Stimulated activated CD4-positive, alpha-beta T cell treated with anti-CD3 and anti-CD28 coated beads, Interleukin-1b, Interleukin-23, amount 100 ng/mL, for 48 hours (primary cell): ENCODE measurements around the gene TM9SF4.
A peak's percentile ranks its signal among the peaks of the same experiment; 100 is the strongest.
"Not testable (repeated sequence)": the region's sequence is repeated elsewhere in the genome, so short reads cannot be mapped to it uniquely, and the experiment has no call there.

ENCODE experiments used
- DNase-seq: peaks from one replicate; pipeline ENCODE4 v3.0.0-alpha.2; 2020

The TM9SF4 gene

DNA sequence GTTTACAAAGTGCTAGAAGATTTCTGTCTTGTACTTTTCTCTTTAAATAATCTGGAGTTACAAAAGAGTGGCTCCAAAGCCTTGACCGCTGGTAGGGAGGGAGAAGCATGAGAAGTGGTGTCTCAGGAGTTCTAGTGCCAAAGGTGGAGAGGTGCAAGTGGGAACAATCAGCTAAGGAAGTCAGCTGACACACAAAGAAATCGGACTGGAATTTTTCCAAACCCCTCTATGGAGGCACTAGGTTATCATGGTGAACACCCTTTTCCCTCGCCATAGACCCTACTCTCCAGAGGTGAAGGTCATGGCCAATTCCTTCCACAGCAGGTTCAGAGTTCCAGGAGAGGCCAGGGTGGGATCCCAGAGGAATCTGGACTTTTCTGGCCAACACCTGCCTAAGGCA, 83.2 kb downstream of the TM9SF4 start:
- DNase-seq: no peak

DNA sequence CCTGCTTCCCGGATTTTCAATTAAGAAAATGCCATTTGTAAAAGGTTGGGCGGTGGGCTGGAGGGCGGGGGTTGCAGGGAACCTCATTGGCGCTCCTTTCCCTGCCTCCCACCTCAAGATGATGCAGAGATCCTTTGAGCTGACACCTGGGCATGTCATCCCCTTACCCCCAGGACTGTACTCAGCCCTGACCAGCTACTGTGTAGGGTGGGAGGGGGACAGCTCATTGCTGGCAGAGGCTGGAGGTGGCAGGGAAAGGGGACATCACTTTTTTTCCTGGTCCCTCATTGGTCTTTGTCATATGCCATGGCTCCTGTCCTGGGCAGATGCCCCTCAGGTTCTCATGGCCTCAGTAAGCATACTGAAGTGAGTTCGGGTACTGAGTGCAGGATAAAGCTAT, 83.8 kb downstream of the TM9SF4 start:
- not testable (repeated sequence) for DNase-seq

DNA sequence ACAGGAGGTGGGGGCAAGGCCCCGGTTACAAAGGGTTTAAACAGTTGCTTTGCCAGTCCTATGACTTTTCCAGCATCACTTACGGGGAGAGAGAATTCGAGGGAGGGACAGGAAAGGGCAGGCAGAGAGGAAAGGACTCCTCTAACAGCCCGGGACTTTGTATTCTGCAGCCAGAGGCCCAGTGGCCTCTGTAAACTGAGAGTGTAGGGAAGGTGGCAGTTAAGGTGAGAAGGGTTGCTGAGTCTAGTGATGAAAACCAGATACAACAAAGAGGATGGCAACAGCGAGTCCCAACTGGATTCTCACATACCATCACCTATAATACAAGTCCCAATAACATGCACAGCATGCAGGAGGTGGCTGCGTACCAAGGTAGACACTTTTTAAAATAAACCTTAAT, 84.5 kb downstream of the TM9SF4 start:
- no peak for DNase-seq

DNA sequence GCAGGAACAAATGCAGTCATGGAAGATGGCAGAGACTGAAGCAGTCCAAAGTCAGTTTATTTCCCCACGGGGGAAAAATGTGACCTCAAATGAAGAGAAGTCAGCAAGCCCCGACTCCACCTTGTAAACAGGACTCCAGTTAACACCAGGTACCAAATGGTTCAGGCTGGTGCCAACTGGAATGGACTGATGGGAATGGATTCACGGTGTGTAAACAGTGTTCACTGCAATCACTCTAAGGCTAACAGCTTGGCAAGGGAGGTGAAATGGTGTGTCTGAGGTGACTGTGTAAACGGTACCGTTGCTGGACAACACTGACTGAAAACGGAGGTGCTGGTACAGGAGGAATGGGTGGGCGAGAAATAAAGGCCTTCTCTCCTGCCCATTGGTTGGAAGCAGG, 86.1 kb downstream of the TM9SF4 start:
- no peak for DNase-seq

DNA sequence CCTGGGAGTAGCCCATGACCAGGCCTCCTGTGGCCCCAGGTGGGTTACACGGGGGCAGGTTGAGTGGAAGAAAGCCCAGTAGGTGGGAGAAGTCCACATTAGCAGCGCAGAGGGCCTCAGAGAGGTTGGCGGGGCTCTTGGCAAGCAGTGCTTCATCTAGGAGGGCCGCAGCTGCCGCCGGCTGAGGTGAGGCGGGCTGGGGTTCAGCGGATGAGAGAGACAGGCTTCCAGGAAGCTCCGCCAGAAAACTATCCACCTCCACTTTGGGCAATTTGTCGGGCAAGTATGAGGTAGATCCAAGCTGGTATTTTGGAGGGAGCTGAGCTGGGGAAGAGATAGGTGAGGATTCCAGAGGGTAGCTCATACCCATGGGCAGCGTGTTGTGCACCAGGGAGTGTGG, 87.1 kb downstream of the TM9SF4 start:
- not testable (repeated sequence) for DNase-seq

DNA sequence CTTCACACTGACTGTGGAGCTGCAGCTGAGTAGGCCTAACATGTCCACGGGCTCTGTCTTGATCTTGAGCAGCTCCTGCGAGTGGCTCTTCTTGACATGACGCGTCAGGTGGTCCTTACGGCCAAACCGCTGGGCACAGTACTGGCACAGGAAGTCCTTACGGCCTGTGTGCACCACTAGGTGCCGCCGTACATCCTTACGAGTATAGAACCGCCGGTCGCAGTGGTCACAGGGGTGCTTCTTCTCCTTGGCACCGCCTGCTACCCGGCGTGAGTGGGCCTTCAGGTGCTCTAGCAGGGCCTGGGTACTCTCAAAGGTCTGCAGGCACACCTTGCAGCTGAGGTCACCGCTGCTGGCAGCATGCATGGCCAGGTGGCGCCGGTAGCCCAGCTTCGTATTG, 87.6 kb downstream of the TM9SF4 start:
- DNase-seq: not testable (repeated sequence)

DNA sequence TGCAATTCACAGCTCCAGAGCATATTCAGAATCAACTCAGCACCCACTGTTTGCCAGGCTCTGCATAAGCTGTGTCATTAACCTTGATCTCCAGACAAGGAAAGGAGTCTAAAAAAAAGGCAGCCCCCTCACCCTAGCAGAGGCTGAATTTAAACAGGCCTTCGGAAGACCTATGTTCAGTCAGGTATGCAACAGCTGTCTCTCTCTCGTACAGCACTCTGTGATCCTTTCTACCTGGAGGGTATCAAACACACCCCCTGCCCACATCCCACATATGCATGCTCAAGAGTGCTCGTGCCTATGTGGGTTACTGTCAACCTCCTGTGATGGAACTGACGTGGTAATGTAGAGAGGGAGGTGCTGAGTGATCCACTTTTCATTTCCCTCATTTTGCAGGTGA, 89.5 kb downstream of the TM9SF4 start:
- no peak for DNase-seq

DNA sequence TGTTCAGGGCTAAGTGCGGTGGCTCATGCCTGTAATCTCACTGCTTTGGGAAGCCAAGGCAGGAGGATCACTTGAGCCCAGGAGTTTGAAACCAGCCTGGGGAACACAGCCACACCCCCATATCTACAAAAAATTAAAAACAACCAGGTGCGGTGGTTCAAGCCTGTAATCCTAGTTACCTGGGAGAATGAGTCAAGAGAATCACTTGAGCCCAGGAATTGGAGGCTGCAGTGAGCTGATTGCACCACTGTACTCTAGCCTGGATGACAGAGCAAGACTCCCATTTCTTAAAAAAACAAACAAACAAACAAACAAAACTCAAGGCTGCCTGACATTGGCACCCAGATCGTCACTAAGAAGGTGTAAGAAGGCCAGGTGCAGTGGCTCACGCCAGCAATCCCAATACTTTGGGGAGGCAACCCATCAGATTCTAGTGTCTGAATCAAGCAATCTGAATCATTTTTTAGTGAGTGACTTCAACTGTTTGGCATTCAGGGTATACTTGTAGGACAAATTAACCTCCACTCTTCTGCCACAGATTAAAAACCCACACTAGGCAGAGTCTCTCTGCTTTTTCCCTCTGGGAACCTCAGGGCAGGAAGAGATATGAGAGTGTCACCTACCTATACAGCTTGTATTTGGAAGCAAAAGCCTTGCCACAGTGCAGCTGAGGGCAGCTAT, 91.9 kb downstream of the TM9SF4 start:
- no peak for DNase-seq

DNA sequence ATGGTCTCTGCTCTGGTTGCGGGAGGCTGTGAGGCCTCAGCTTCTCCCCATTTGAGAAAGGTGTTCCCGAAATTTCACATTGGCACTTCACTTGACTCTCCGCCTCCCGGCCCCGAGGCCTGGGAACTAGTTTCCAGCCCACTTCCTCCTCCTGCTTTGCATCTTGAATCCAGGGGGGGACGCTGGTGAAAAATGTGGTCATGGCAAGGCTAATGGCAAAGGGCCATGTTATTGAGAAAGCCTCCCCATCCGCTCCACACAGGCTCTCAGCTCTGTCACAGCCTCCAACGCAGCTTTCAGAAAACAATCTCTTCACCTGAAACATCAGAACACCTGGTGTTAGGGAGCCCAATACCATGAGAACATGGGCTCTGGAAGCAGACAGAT, 92.5 kb downstream of the TM9SF4 start:
- no peak for DNase-seq

DNA sequence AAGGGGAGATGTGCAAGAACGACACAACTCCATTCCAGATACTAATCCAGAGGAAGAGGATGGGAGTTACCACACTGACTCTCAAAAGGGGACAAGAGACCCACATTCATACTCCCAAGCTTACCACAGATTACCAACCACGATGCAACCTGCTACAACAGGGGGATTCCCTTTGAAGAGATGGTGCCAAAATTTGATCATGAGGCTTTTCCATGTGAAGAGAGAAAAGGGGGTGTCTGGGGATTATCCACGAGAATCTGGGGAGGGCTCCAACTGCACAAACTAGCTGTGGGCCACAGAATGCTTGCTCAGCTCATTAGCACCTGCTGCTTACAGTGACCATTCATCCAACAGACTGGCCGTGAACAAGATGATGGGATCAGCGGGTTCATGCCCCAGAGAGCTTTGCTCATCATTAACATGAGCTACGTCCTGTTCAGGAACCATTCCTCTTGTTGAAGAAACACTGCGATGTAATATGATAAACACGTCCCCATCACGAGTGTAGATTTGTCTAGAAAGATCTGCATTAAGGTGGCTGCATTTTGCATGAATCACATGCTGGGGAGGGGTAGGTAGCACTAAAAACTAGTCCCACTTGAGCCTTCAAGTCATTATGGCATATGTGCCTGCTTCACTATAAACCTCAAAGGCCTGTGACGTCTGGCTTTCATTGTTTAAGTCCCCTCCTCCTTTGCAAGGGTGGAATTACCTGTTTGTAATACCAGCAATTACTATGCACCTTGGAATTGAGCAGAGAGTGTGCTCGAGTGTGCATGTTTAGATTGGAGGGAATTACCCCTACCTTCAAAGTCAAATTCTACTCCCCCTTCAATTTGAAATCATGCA, 94.1 kb downstream of the TM9SF4 start:
- peak; percentile 63 for DNase-seq

DNA sequence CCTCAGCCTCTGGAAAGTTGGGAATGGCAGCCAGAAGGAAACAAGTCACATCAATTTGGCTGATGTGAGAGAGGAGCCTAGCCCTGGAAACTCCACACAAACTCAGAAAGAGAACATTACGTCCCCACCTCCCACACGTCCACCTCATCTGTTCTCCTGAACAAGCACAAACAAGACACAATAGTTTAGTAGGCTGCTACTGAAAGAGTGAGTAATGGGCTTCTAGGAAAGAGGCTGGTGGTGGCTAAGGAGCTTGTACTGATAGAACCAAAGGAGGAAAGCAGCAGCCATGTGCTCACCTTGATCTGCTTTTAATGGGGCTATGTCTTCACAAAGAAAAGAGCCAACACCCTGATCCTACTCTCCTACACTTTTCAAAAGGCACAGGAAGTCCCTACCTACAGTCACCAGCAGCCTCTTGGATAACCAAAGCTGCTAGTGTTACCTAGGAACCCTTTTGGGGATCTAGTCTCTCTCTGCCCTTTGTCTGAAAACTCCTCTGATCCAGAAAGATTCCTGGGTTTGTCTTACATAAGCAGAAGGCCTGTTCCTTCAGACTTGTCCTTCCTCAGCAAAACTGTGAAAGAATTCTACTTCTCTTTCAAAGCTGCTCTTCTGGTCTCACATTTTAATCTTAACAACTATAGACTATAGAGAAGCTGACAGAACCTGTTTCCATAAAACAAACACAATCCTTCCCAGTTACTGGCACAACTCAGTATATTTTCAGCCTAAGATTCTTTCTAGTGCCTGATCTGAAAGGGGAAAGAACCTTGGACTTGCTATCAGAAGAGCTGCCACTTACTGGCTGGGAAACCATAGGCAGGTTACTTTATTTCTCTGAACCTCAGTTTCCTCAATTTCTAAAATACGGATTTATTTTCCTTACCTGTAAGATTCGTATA, 94.9 kb downstream of the TM9SF4 start:
- peak; percentile 87 for DNase-seq

DNA sequence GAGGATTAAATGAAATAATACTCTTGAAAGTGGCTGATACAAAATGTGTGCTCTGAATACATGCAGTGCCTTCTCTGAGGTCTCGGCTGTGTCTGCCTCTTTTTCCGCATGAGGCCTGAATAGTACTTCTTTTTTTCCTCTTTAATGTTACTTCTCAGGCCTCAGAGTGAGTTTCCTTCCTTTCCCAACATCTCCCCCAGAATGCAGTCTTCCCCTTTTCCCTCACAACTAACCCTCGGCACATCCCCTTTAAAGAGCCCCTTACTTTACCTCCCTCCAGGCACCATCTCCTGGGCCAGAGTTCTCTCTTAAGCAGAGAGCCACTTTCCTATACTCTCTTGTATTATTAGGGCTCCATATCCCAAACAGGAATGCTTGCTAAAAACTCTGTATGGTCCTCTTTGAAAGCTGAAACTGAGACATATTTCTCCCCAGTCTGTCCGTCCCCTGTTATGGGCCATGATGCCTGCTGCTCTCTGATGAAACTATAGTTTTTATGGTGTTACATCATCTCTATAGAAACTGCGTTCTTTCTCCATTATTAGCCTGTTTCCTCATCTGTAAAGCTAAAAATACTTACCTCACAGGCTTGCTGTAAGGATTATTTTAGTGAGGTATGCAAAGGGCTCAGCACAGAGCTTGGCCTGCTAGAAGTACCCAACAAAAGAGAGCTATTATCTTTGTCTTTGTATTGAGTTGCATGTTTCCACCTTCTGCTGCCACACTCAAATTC, 95.8 kb downstream of the TM9SF4 start:
- no peak for DNase-seq

DNA sequence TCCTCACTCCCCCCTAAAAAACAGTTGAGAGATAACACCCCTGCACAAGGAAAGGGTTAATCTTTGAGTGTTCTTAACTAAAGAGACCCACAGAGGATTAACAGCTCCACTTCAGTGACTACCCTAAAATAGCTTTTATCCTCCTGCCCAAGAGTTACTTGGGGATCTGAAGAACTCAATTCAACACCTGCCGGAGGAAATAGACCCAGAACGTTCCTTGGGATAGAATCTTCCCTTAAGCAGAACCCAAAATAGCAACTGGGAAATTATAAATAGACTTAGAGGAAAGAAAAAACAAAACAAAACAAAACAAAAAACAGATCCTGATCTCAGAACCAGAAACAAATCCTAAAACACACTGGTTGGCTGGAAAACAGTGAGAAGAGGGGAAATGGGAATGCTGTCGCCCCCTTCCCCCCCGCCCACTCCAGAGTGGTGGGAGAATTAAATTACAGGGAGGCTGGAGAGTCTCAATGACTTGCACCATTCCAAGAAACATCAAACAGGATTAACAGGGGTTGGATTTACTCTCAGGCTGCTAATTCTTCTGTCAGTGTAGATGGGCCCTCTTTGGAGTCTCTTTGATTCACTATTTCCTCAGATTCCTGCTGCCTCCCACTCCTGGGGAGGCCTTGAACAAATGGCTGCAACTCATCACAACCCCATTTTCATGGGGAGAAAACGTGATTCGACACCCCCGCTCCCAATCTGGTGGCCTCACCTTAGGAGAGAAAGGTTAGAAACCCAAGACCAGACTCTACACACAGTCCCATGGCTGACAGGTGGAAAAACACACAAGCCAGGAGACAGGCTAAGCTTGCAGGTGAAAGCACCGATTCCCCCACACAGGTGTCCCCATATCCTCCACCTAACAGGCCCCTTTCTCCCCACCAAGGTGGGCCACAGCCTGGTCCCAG, 96.6 kb downstream of the TM9SF4 start:
- DNase-seq: peak; percentile 19

DNA sequence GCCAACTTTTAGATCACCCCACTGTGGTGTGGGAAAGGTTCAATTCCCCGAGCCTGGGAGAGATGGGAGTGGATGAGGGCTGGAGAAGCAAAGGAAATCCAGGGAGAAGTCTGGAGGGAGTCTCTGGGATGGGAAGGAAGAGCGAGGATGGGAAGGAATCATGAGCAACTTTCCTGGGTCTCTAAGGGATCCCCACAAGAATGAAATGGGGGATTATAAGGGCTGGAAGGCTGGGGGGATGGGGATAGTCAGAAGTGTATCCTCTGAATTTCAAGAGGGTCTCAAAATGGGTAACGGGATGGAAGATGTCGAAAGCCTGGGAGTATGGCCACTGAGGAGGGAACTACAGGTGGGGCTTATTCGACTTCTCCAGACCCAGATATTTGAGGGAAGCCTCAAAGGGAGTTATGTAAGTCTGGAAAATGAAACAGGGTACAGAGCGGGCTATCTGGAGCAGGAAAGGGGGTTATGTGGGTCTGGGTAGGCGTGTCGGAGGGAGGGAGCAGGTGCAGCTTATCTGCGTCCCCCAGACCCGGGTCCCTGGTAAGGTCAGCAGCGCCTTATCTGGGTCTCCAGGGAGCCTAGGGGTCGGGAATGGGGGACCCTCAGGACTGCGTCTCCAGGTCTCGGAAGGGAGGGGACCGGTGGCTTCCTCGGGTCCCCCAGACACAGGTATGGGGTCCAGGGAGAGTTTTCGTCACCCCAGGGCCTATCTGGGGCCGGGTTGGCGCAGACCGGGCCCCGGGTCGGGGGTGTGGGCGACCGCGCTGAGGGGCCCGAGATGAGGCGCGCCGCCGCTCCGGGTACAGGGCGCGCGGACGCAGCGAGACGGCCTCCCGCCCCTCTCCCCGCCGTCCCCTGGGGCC, 97.5 kb downstream of the TM9SF4 start:
- peak; percentile 14 for DNase-seq

DNA sequence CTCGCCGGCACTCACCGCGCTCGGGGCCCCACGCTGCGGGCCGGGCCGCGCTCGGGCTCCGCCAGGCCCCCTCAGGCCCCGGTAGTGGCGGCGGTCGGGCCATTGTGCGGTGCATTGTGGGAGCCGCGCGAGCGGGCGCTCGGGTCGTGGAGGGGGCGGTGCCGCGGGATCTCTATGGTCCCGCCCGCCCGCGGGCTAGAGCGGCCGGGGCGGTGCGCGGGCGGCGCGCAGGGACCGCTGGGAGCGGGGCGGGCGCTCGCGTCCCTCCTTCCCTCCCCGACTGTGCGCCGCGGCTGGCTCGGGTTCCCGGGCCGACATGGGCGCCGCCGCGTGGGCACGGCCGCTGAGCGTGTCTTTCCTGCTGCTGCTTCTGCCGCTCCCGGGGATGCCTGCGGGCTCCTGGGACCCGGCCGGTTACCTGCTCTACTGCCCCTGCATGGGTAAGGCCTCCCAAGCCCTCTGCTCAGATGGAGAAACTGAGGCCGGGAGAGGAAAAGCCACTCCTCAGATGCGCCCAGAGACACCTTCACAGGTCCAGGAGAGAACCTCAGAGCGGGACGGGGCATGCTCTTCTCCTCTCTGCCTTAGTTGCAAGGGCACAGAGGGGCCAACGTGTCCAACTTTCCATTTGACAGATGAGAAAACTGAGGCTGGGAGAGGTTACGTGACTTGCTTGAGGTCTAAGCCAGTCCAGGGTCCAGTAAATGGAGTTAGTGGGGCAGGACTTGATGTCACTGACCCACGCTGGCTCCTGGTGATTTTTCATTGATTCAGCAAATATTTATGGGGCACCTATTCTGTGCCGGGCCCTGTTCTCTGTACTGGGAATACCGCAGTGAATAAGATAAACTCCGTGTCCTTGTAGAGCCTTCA, 98.3 kb downstream of the TM9SF4 start, which contains the start of the genes PLAGL2 and POFUT1:
Gene PLAGL2 (minus strand): TSS at position 118 of the 873 bp plus-strand sequence. CDS start 5,565 bp downstream, outside the sequence.
Gene POFUT1 (plus strand): TSS at position 255 of the 873 bp plus-strand sequence. CDS start 62 bp downstream, at position 317.
- DNase-seq: peak; percentile 88

DNA sequence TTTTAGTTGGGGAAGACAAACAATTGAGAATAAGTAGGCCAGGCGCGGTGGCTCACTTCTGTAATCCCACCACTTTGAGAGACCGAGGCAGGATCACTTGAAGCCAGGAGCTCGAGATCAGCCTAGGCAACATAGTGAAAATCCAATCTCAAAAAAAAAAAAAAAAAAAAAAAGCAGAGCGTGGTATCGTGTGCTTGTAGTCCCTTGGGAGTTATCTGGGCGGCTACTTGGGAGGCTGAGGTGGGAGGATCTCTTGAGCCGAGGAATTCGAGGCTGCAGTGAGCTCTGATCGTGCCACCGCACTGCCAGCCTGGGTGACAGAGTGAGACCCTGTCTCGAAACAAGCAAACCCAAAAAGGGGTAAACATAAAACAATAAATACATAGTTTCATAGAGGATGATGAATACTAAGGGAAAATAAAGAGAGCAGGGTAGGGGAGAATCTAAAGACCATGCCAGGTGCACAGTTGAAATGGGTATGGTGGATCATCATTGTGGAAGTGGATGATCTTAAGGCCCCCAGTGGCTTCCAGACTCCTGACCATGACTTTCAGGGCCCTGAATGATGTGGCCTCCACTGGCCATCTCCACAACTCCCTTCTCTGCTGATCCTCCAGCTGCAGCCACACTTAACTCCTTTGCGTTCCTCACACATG, 99.1 kb downstream of the TM9SF4 start:
- DNase-seq: no peak

DNA sequence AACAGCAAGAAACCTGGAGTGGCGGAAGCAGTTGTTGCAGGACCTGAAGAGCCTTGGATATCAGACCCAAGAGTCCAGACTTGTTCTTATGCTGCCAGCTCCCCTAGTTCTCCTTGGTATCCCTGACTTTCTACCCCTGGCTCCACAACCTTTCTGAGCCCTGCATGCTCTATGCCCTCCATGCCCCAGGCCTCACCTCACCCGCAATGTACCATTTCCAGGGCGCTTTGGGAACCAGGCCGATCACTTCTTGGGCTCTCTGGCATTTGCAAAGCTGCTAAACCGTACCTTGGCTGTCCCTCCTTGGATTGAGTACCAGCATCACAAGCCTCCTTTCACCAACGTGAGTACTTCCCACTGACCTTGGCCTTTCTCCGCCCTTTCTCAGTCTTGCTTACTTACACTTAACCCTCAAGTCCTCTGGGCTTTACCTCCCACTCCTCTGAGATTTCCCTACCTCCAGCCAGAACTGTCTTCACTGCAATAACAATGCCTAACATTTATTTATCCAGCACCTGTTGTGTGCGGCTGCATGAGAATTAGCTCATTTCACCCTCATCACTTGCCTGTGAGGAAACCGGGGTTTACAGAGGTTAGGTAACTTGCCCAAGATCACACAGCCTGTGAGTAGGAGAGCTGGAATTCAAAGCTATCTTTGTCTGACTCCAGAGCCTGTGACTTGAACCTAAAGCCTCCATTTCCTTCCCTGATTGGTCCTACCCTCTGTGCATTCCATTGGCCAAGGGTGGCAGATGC, 100.5 kb downstream of the TM9SF4 start:
- no peak for DNase-seq

DNA sequence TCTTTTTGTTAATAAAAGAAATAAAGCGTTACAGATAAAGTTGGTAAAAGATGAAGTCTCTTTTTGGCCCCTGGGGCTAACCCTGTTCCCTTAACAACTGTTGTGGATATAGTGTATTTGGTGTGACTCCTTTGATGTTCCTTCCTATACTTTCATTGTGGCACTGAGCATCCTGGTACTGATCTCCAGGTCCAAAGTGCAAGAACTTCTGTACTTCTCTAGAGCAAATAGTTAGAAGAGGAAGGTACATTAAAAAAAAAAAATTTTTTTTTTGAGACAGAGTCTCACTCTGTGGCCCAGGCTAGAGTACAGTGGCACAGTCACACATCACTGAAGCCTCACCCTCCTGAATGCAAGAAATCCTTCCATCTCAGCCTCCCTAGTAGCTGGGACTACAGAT, 104.4 kb downstream of the TM9SF4 start:
- DNase-seq: no peak
